H1 (cell line): ENCODE results near the gene SRXN1. TPM values are rescaled to one million over a fixed set of nuclear protein-coding genes. Genes with fewer than 3 reads are reported as not detected.

Experiments
- CTCF ChIA-PET: fragments of 300-600 bp; sonication (Branson Sonifier 250); formaldehyde crosslinking; loops from one replicate; lab custom pipeline; 2021; ENCODE audit not compliant: partially characterized antibody; lab: Charles Lee
- POLR2A ChIA-PET: fragments of 300-600 bp; sonication (Branson Sonifier 250); formaldehyde crosslinking; loops from one replicate; lab custom pipeline; 2021; ENCODE audit warnings: inconsistent platforms; ENCODE audit not compliant: partially characterized antibody; lab: Charles Lee
- DNase-seq, 2 experiments: peaks; one replicate each; pipeline versions ENCODE4 v3.0.0 to v3.0.0-alpha.2; 2010 to 2022; ENCODE audit warnings: low spot score in 2 of 2, low read depth in 1 of 2, mixed read lengths in 1 of 2
- FAIRE-seq: peaks from 2 replicates; lab custom pipeline; 2011; peaks lifted over from hg19 to GRCh38; lab: Jason Lieb, UNC
- H2AFZ ChIP-seq: 2 replicates; pipeline ENCODE4 v1.8.1; 2012; ENCODE audit warnings: low read length, inconsistent platforms
- H2AK5ac ChIP-seq: 2 replicates; pipeline ENCODE4 v1.6.1; 2013; ENCODE audit warnings: low read depth, low read length
- H2BK120ac ChIP-seq: replicated peaks from 2 replicates; pipeline ENCODE3; 2013; ENCODE audit warnings: low read depth, low read length, inconsistent platforms
- H2BK12ac ChIP-seq: 2 replicates; pipeline ENCODE4 v1.6.1; 2013; ENCODE audit warnings: low read depth, low read length
- H2BK15ac ChIP-seq: 2 replicates; pipeline ENCODE4 v1.6.1; 2013; ENCODE audit warnings: low read length
- H2BK20ac ChIP-seq: 2 replicates; pipeline ENCODE4 v1.6.1; 2013; ENCODE audit warnings: low read length
- H2BK5ac ChIP-seq: 2 replicates; pipeline ENCODE4 v1.6.1; 2013; ENCODE audit warnings: low read depth, low read length
- H3K14ac ChIP-seq: 2 replicates; pipeline ENCODE4 v1.6.1; 2013; ENCODE audit warnings: inconsistent platforms; ENCODE audit not compliant: insufficient read length
- H3K18ac ChIP-seq: 2 replicates; pipeline ENCODE4 v1.6.1; 2013; ENCODE audit warnings: low read length; ENCODE audit errors: extremely low read depth
- H3K23ac ChIP-seq: 2 replicates; pipeline ENCODE4 v1.6.1; 2013; ENCODE audit warnings: inconsistent platforms; ENCODE audit not compliant: insufficient read length
- H3K23me2 ChIP-seq: 2 replicates; pipeline ENCODE4 v1.6.1; 2013; ENCODE audit warnings: low read depth, low read length
- H3K27ac ChIP-seq: 2 replicates; pipeline ENCODE4 v1.6.1; 2011; ENCODE audit warnings: low read depth, low read length, inconsistent platforms
- H3K27me3 ChIP-seq, 4 experiments: replicated peaks in 1 of 4; 1 replicate in 1 of 4; 2 replicates in 3 of 4; pipeline versions ENCODE4 v1.6.1 to v1.8.1; 2011 to 2013; ENCODE audit warnings: low read length in 3 of 4, mild to moderate bottlenecking in 3 of 4, inconsistent platforms in 2 of 4, mixed read lengths in 2 of 4, moderate library complexity in 1 of 4; ENCODE audit not compliant: control insufficient read depth in 3 of 4, insufficient read depth in 3 of 4; ENCODE audit errors: extremely low read depth in 1 of 4
- H3K36me3 ChIP-seq, 4 experiments: 2 replicates each; pipeline versions ENCODE4 v1.6.1 to v1.8.1; 2011 to 2013; ENCODE audit warnings: mild to moderate bottlenecking in 4 of 4, low read length in 3 of 4, moderate library complexity in 2 of 4, control low read depth in 1 of 4, inconsistent platforms in 1 of 4; ENCODE audit not compliant: insufficient read depth in 4 of 4, control insufficient read depth in 2 of 4
- H3K4ac ChIP-seq: replicated peaks from 2 replicates; pipeline ENCODE3; 2013; ENCODE audit warnings: low read length, low read depth, mixed read lengths, inconsistent platforms; ENCODE audit not compliant: insufficient read length
- H3K4me1 ChIP-seq, 4 experiments: replicated peaks in 1 of 4; 1 replicate in 1 of 4; 2 replicates in 3 of 4; pipeline versions ENCODE4 v1.6.1 to v1.8.1; 2011 to 2013; ENCODE audit warnings: low read length in 3 of 4, inconsistent platforms in 2 of 4, mixed read lengths in 1 of 4; ENCODE audit not compliant: insufficient read depth in 4 of 4, control insufficient read depth in 3 of 4
- H3K4me2 ChIP-seq, 2 experiments: 2 replicates each; pipeline versions ENCODE4 v1.6.1 to v1.8.1; 2011 to 2013; ENCODE audit warnings: low read depth in 2 of 2, low read length in 2 of 2, control low read depth in 1 of 2, inconsistent platforms in 1 of 2, mild to moderate bottlenecking in 1 of 2; ENCODE audit not compliant: insufficient read depth in 1 of 2
- H3K4me3 ChIP-seq, 4 experiments: fragments of 200-600, 300-600 bp in 1 of 4; sonication (generic), shearing (Covaris generic), sonication (Bioruptor Twin) in 1 of 4; 2 replicates each; pipeline versions ENCODE4 v1.5.1 to v1.8.1; 2011 to 2016; ENCODE audit warnings: low read length in 4 of 4, low read depth in 3 of 4, control low read depth in 2 of 4, inconsistent platforms in 2 of 4, mild to moderate bottlenecking in 2 of 4, mixed read lengths in 1 of 4, moderate library complexity in 1 of 4; ENCODE audit not compliant: insufficient read depth in 2 of 4; ENCODE audit errors: extremely low read depth in 1 of 4
- H3K56ac ChIP-seq: replicated peaks from 2 replicates; pipeline ENCODE3; 2013; ENCODE audit warnings: low read depth, mild to moderate bottlenecking, mixed read lengths, low read length, inconsistent platforms; ENCODE audit not compliant: insufficient read length
- H3K79me1 ChIP-seq: 2 replicates; pipeline ENCODE4 v1.6.1; 2013; ENCODE audit warnings: low read depth, low read length, control low read depth
- H3K79me2 ChIP-seq, 2 experiments: 2 replicates each; pipeline versions ENCODE4 v1.6.1 to v1.8.1; 2012 to 2013; ENCODE audit warnings: low read length in 2 of 2, mild to moderate bottlenecking in 2 of 2, inconsistent platforms in 1 of 2; ENCODE audit not compliant: insufficient read depth in 2 of 2, control insufficient read depth in 1 of 2
- H3K9ac ChIP-seq, 4 experiments: replicated peaks in 1 of 4; 1 replicate in 1 of 4; 2 replicates in 3 of 4; pipeline versions ENCODE4 v1.6.1 to v1.8.1; 2011 to 2013; ENCODE audit warnings: low read depth in 3 of 4, low read length in 3 of 4, control low read depth in 2 of 4, mild to moderate bottlenecking in 2 of 4, moderate library complexity in 2 of 4, inconsistent platforms in 1 of 4; ENCODE audit errors: extremely low read depth in 1 of 4
- H3K9me3 ChIP-seq, 2 experiments: 2 replicates each; pipeline versions ENCODE4 v1.6.1 to v1.8.1; 2012 to 2013; ENCODE audit warnings: mild to moderate bottlenecking in 2 of 2, moderate library complexity in 2 of 2, control low read depth in 1 of 2, inconsistent platforms in 1 of 2, low read depth in 1 of 2, low read length in 1 of 2, mixed read lengths in 1 of 2; ENCODE audit not compliant: insufficient read depth in 2 of 2
- H4K20me1 ChIP-seq, 2 experiments: replicated peaks in 1 of 2; 2 replicates each; pipeline versions ENCODE3 to v1.8.1; 2011 to 2013; ENCODE audit warnings: inconsistent platforms in 2 of 2, low read length in 2 of 2, mild to moderate bottlenecking in 1 of 2; ENCODE audit not compliant: insufficient read depth in 2 of 2, control insufficient read depth in 1 of 2
- H4K5ac ChIP-seq: 2 replicates; pipeline ENCODE4 v1.6.1; 2013; ENCODE audit warnings: low read length, low read depth, mixed read lengths, inconsistent platforms; ENCODE audit not compliant: insufficient read length
- H4K8ac ChIP-seq: 2 replicates; pipeline ENCODE4 v1.8.0; 2013; ENCODE audit warnings: mild to moderate bottlenecking, moderate library complexity, low read length, inconsistent platforms; ENCODE audit not compliant: insufficient read depth; ENCODE audit errors: extremely low read depth
- H4K91ac ChIP-seq: replicated peaks from 2 replicates; pipeline ENCODE3; 2013; ENCODE audit warnings: low read length, mixed read lengths, inconsistent platforms; ENCODE audit not compliant: insufficient read length
- BRCA1 ChIP-seq: IDR thresholded peaks from 2 replicates; pipeline ENCODE4 v1.6.1; 2012; ENCODE audit warnings: low read depth, low read length, improper control_type of control experiment
- CHD2 ChIP-seq: IDR thresholded peaks from 2 replicates; pipeline ENCODE4 v1.6.1; 2012; ENCODE audit warnings: low read length, improper control_type of control experiment
- EZH2 ChIP-seq: fragments of 200-600 bp; sonication (generic); IDR thresholded peaks from 2 replicates; pipeline ENCODE4 v1.7.1; 2012; ENCODE audit warnings: low read depth, mild to moderate bottlenecking, moderate library complexity, low read length, inconsistent platforms; ENCODE audit not compliant: severe bottlenecking
- JUN ChIP-seq: IDR thresholded peaks from 2 replicates; pipeline ENCODE4 v1.6.1; 2011; ENCODE audit warnings: low read depth, mild to moderate bottlenecking, improper control_type of control experiment, low read length
- KDM4A ChIP-seq: IDR thresholded peaks from one replicate; pipeline ENCODE4 v1.7.1; 2012; ENCODE audit warnings: low read depth, mild to moderate bottlenecking, moderate library complexity, low read length, inconsistent platforms; ENCODE audit not compliant: severe bottlenecking
- RBBP5 ChIP-seq: IDR thresholded peaks from 2 replicates; pipeline ENCODE4 v1.7.1; 2012; ENCODE audit warnings: low read depth, mild to moderate bottlenecking, inconsistent platforms, low read length, moderate library complexity, borderline replicate concordance
- SUZ12 ChIP-seq: fragments of 200-600 bp; sonication (generic); IDR thresholded peaks from 2 replicates; pipeline ENCODE4 v1.6.1; 2012; ENCODE audit warnings: mild to moderate bottlenecking, inconsistent platforms, low read length, moderate library complexity, mixed read lengths
- WGBS, 2 experiments: shearing (Covaris generic) in 1 of 2; methylation state at CpG; one replicate each; pipeline versions ENCODE4 v1.1.6 to v1.1.7; 2013 to 2015; ENCODE audit warnings: low lambda C conversion rate in 2 of 2, mixed read lengths in 2 of 2, inconsistent platforms in 1 of 2, low coverage in 1 of 2, missing lambda C conversion rate in 1 of 2; ENCODE audit not compliant: insufficient replicate concordance in 2 of 2, insufficient coverage in 1 of 2, insufficient read length in 1 of 2; ENCODE audit errors: extremely low coverage in 1 of 2, missing lambda C conversion rate in 1 of 2; 5-methylcytosine and 5-hydroxymethylcytosine counted together
- polyA plus RNA-seq, 7 experiments: library from polyadenylated mRNA; depleted of rRNA in 3 of 7; stranded (reverse) in 5 of 7; unstranded in 2 of 7; fragments of >200 nt in 5 of 7; fragments of 200-250 nt in 2 of 7; gene quantifications; 1 replicate in 5 of 7; 2 replicates in 1 of 7; 4 replicates in 1 of 7; pipeline versions ENCODE4 v1.2.1 to v1.2.3, GENCODE V29; 2011 to 2013; ENCODE audit warnings: missing spikeins in 2 of 7, mixed read lengths in 2 of 7
- total RNA-seq: library from RNA; stranded (reverse); fragmentation: NEBNext Ultra II Directional; extraction: Animal tissue kit (Norgen Biotek cat#: 25700); gene quantifications from 2 replicates; pipeline ENCODE4 v1.2.1, GENCODE V29; 2021

Gene SRXN1
- total and polyA plus RNA-seq, 2 of the 8 experiments (the other 6 are each of a cell fraction or from before 2014, with no cell fraction given) = 12.2 to 15.8 TPM

DNA sequence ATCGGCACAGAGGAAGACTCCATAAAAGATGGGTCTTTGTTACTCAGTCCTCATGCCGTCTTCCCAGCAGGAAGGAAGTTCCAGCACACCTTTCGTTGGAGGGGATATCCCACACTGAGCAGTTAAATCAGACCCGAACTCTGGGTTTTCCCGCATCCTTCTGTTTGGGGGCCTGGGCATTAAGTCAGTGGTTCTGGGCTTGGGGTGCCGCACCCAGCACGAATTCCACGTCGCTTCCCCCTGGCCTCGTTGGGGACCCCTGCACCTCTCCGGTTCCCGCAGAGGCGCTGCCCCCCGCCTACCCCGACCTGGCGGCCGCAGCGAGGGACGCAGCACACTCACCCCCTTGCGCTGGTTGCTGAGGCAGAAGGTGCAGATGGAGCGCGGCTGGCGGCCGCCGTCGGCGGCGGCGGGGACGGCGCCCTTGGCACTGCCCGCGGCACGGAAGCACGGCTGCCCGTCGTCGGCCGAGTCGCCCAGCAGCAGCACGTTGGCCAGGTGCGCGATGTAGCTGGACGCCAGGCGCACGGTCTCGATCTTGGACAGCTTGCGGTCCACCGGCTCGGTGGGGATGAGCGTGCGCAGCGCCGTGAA lies 43.5 kb downstream of the SRXN1 start:
- Histone ChIP-seq H2BK12ac (no peak overlapping the region), H3K27me3 (peaks cover 7 to 28% (median 26%) of the 10 kb centered on the region in 4 experiments), H2BK15ac (no peak overlapping the region), H2BK120ac (no peak overlapping the region), H4K8ac (no peak overlapping the region), H3K18ac (no peak overlapping the region), H3K4me2 (peak overlapping the region; percentile 73 to 96), H4K91ac (no peak overlapping the region), H3K56ac (no peak overlapping the region), H3K79me1 (no peaks in the 10 kb centered on the region), H4K5ac (no peak overlapping the region), H3K4ac (no peak overlapping the region), H2AFZ (no peak overlapping the region), H4K20me1 (peaks cover 8 to 14% of the 10 kb centered on the region in 2 experiments), H3K27ac (no peak overlapping the region), H3K9ac (peak overlapping the region in 2 of 4 experiments; percentile 25 to 50; a peak in 5 of 7 replicates), H3K23ac (no peak overlapping the region), H2AK5ac (no peak overlapping the region), H2BK20ac (no peak overlapping the region), H2BK5ac (no peak overlapping the region), H3K36me3 (no peaks in the 10 kb centered on the region; a peak in 1 of 8 replicates), H3K4me1 (peaks cover 0 to 19% (median 13%) of the 10 kb centered on the region in 4 experiments; a peak in 6 of 7 replicates), H3K4me3 (peak overlapping the region; percentile 31 to 68 (median 41)), H3K79me2 (no peaks in the 10 kb centered on the region; a peak in 1 of 4 replicates), H3K23me2 (peaks cover 5% of the 10 kb centered on the region; the same call in 1 of the 2 replicates), H3K9me3 (no peaks in the 10 kb centered on the region), H3K14ac (no peak overlapping the region)
- DNase-seq = peak in 1 of 2 experiments; percentile 60
- 5% methylated on average over 43 of the region's 54 CpGs; no CpG with 5 or more reads in 1 of the 2 experiments for WGBS, 2 experiments
- TF ChIP-seq BRCA1 (no peak), KDM4A (peak; percentile 82), CHD2 (no peak), RBBP5 (peak; percentile 53; the same call in 1 of the 2 replicates), EZH2 (peak; percentile 49), SUZ12 (peak; percentile 62), JUN (no peak)
- CTCF ChIA-PET = interaction anchor here (1.3 to 3.2 kb wide), 3 partner anchors 15 to 37 kb away, joined by 3 to 14 read pairs (median 4); no protein-coding TSS in a partner anchor
- POLR2A ChIA-PET = interaction anchor here (1.7 kb wide), 1 partner anchor 32 kb away, joined by 4 read pairs; no protein-coding TSS in a partner anchor
- FAIRE-seq = no peak
